Measurements from ENCODE around the gene VASP. TPM values are rescaled to one million over a fixed set of nuclear protein-coding genes. Genes with fewer than 3 reads are reported as not detected.

VASP gene
- polyA plus RNA-seq, 1 donor, result 60.4 TPM

DNA sequence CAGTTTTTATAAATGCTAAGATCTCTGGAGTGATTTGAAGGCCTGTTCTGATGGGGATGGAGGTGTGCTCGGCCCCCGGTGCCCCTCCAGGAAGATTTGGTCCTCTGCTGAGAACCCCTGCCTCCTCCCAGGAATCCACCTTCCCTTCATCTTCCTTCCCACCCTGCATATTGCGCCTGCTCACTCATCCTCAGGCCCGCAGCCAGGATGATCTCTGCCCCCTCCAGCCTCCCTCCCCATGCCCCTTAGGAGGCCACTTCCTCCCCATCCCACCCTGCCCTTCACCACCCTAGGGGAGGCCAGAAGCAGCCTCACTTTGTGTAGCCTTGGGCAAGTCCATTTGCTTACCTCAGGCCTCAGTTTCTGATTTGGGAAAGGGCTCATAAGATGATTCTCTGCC lies 19.7 kb downstream of the VASP start:
- H3K9me3 ChIP-seq (ENCODE audit: control insufficient read depth, low read depth, low read length), result peaks cover 2% of the 10 kb centered on the region
- no peak for DNase-seq
- WGBS (ENCODE audit: insufficient coverage, low lambda C conversion rate), result no CpG with 5 or more reads among the region's 4 CpGs
- H3K36me3 ChIP-seq (ENCODE audit: control insufficient read depth, insufficient read depth, low read length), result peaks cover 44% of the 10 kb centered on the region
- H3K4me3 ChIP-seq (ENCODE audit: low read length), result no peak overlapping the region
- H3K27ac ChIP-seq (ENCODE audit: low read length), result no peak overlapping the region
- H3K4me1 ChIP-seq (ENCODE audit: control insufficient read depth, insufficient read depth, low read length), result peaks cover 4% of the 10 kb centered on the region
- H3K27me3 ChIP-seq (ENCODE audit: control insufficient read depth, insufficient read depth, low read length), result peaks cover 15% of the 10 kb centered on the region

DNA sequence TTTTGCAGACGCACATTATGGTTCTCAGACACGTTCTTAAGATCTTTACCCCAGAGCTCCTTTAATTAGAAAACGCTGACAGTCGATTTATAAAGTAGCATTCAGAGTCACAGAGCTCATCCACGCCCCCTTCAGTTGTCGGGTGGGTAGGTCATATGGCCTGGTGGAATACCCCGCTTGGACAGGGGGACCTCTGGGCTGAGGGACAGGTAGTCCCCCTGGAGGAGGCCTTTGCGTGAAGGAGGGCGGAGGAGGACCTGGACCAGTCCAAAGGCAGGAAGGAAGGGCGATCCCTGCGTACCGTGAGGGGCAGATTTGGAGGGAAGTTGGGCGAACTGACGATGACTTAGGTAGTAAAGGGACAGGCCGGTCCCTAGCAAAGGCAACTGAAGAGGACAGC lies 20.5 kb downstream of the VASP start:
- Histone ChIP-seq H3K27ac (ENCODE audit: low read length) (no peak overlapping the region), H3K4me1 (ENCODE audit: control insufficient read depth, insufficient read depth, low read length) (peaks cover 4% of the 10 kb centered on the region), H3K4me3 (ENCODE audit: low read length) (no peak overlapping the region), H3K9me3 (ENCODE audit: control insufficient read depth, low read depth, low read length) (peaks cover 2% of the 10 kb centered on the region), H3K36me3 (ENCODE audit: control insufficient read depth, insufficient read depth, low read length) (peaks cover 37% of the 10 kb centered on the region), H3K27me3 (ENCODE audit: control insufficient read depth, insufficient read depth, low read length) (peaks cover 15% of the 10 kb centered on the region)
- DNase-seq, result no peak
- 84% methylated on average over 3 of the region's 15 CpGs for whole genome bisulfite sequencing (ENCODE audit: insufficient coverage, low lambda C conversion rate)

GRCh38 chr19:45528149-45528743 lies 21.0 kb downstream of the VASP start:
- no CpG with 5 or more reads among the region's 17 CpGs for WGBS (ENCODE audit: insufficient coverage, low lambda C conversion rate)
- Histone ChIP-seq H3K9me3 (ENCODE audit: control insufficient read depth, low read depth, low read length) (peaks cover 2% of the 10 kb centered on the region), H3K4me3 (ENCODE audit: low read length) (peak overlapping the region; percentile 47), H3K4me1 (ENCODE audit: control insufficient read depth, insufficient read depth, low read length) (peaks cover 4% of the 10 kb centered on the region), H3K36me3 (ENCODE audit: control insufficient read depth, insufficient read depth, low read length) (peaks cover 35% of the 10 kb centered on the region), H3K27ac (ENCODE audit: low read length) (no peak overlapping the region), H3K27me3 (ENCODE audit: control insufficient read depth, insufficient read depth, low read length) (peaks cover 15% of the 10 kb centered on the region)
- DNase-seq, result no peak

DNA sequence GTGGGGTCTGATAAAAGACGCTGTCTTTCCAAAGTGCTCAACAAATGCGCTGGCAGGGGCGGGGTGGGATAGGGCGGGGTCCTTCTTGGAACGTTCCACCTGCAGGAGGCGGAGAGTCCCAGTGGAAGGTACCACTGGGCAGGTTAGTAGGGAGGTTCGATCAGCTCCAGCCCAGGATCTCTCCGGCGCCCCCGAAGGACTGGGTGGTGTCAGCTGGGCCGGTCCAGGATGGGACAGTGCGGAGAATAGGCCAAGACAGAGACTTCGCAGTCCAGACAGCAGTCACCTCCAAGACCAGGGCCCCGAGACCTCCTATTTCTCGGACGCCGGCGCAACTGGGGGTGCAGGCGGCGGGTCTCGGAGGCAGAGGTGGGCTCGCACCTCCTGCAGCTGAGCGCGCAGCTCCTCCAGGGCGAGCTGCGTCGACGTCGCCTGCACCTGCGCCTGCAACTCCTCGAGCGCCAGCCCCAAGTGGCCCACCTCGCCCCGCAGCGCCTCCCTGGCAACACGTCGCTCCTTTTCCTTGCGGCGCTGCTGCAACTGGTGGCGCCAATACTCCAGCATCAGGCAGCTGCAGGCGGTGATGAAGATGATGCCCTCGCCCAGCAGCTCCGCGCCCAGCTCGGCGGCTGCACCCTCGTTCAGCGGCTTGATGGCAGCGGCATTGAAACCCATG lies 21.6 kb downstream of the VASP start:
- Histone ChIP-seq H3K4me3 (ENCODE audit: low read length) (peak overlapping the region; percentile 47), H3K36me3 (ENCODE audit: control insufficient read depth, insufficient read depth, low read length) (peaks cover 30% of the 10 kb centered on the region), H3K4me1 (ENCODE audit: control insufficient read depth, insufficient read depth, low read length) (peaks cover 4% of the 10 kb centered on the region), H3K9me3 (ENCODE audit: control insufficient read depth, low read depth, low read length) (peaks cover 2% of the 10 kb centered on the region), H3K27ac (ENCODE audit: low read length) (no peak overlapping the region), H3K27me3 (ENCODE audit: control insufficient read depth, insufficient read depth, low read length) (peaks cover 15% of the 10 kb centered on the region)
- 0% methylated on average over 1 of the region's 49 CpGs for WGBS (ENCODE audit: insufficient coverage, low lambda C conversion rate)
- DNase-seq, result peak in 1 of 2 donors; percentile 67

GRCh38 chr19:45529420-45529785 lies 22.1 kb downstream of the VASP start:
- WGBS (ENCODE audit: insufficient coverage, low lambda C conversion rate), result 50% methylated on average over 1 of the region's 14 CpGs
- no peak for DNase-seq

DNA sequence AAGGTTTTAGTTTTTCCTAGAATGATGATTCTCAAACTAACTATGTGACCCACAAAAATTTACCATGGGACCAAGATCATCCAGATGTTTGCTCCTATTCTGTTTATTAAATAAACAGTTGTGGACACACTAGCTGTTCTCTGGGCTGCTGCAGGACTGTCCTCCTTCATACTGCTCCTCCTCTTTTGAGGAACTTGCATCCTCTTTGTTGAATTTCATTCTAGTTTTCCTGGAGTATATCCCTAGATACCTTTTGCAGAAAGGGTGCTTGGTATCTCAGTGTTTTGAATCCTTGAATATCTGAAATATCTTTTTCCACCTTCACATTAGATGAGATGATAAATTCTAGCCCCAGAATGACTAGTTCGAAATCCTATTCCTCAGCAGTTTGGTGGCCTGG lies 24.1 kb downstream of the VASP start:
- Histone ChIP-seq H3K4me3 (ENCODE audit: low read length) (no peak overlapping the region), H3K4me1 (ENCODE audit: control insufficient read depth, insufficient read depth, low read length) (peaks cover 4% of the 10 kb centered on the region), H3K27me3 (ENCODE audit: control insufficient read depth, insufficient read depth, low read length) (peaks cover 15% of the 10 kb centered on the region), H3K9me3 (ENCODE audit: control insufficient read depth, low read depth, low read length) (peaks cover 2% of the 10 kb centered on the region), H3K27ac (ENCODE audit: low read length) (no peak overlapping the region), H3K36me3 (ENCODE audit: control insufficient read depth, insufficient read depth, low read length) (peaks cover 6% of the 10 kb centered on the region)
- DNase-seq, result no peak
- no CpG with 5 or more reads among the region's 1 CpG for WGBS (ENCODE audit: insufficient coverage, low lambda C conversion rate)

More at GRCh38 chr19:45529420-45529785, 22.1 kb downstream of the VASP start:
- Histone ChIP-seq H3K36me3 (ENCODE audit: control insufficient read depth, insufficient read depth, low read length) (peaks cover 25% of the 10 kb centered on the region), H3K27ac (ENCODE audit: low read length) (no peak overlapping the region), H3K9me3 (ENCODE audit: control insufficient read depth, low read depth, low read length) (peaks cover 2% of the 10 kb centered on the region), H3K4me3 (ENCODE audit: low read length) (no peak overlapping the region), H3K4me1 (ENCODE audit: control insufficient read depth, insufficient read depth, low read length) (peaks cover 4% of the 10 kb centered on the region), H3K27me3 (ENCODE audit: control insufficient read depth, insufficient read depth, low read length) (peaks cover 15% of the 10 kb centered on the region)

DNA sequence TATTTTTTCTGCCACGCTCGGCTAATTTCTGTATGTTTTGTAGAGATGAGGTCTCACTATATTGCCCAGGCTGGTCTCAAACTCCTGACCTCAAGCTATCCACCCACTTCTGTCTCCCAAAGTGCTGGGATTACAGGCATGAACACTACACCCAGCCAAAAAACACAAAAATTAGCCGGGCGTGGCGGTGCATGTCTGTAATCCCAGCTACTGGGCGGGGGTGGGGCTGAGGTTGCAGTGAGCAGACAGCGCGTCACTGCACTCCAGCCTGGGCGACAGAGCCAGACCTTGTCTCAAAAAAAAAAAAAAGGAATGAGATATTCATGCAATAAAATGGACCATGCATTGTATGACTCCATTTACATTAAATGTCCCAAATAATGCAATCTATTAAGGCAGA lies 32.2 kb downstream of the VASP start:
- Histone ChIP-seq H3K9me3 (ENCODE audit: control insufficient read depth, low read depth, low read length) (no peaks in the 10 kb centered on the region), H3K27me3 (ENCODE audit: control insufficient read depth, insufficient read depth, low read length) (no peaks in the 10 kb centered on the region), H3K27ac (ENCODE audit: low read length) (no peak overlapping the region), H3K4me1 (ENCODE audit: control insufficient read depth, insufficient read depth, low read length) (no peaks in the 10 kb centered on the region), H3K4me3 (ENCODE audit: low read length) (no peak overlapping the region), H3K36me3 (ENCODE audit: control insufficient read depth, insufficient read depth, low read length) (no peaks in the 10 kb centered on the region)
- no CpG with 5 or more reads among the region's 9 CpGs for WGBS (ENCODE audit: insufficient coverage, low lambda C conversion rate)
- no peak for DNase-seq

GRCh38 chr19:45542234-45542668 lies 35.0 kb downstream of the VASP start:
- no peak overlapping the region for H3K27ac ChIP-seq (ENCODE audit: low read length)
- WGBS (ENCODE audit: insufficient coverage, low lambda C conversion rate), result 92% methylated on average over 2 of the region's 7 CpGs
- no peak overlapping the region for H3K4me3 ChIP-seq (ENCODE audit: low read length)
- H3K27me3 ChIP-seq (ENCODE audit: control insufficient read depth, insufficient read depth, low read length), result no peaks in the 10 kb centered on the region
- H3K9me3 ChIP-seq (ENCODE audit: control insufficient read depth, low read depth, low read length), result no peaks in the 10 kb centered on the region
- no peak for DNase-seq
- H3K36me3 ChIP-seq (ENCODE audit: control insufficient read depth, insufficient read depth, low read length), result no peaks in the 10 kb centered on the region
- no peaks in the 10 kb centered on the region for H3K4me1 ChIP-seq (ENCODE audit: control insufficient read depth, insufficient read depth, low read length)

GRCh38 chr19:45547211-45547770 lies 40.0 kb downstream of the VASP start:
- no peak for DNase-seq
- Histone ChIP-seq H3K27me3 (ENCODE audit: control insufficient read depth, insufficient read depth, low read length) (no peaks in the 10 kb centered on the region), H3K4me1 (ENCODE audit: control insufficient read depth, insufficient read depth, low read length) (no peaks in the 10 kb centered on the region), H3K27ac (ENCODE audit: low read length) (no peak overlapping the region), H3K4me3 (ENCODE audit: low read length) (no peak overlapping the region), H3K36me3 (ENCODE audit: control insufficient read depth, insufficient read depth, low read length) (peaks cover 3% of the 10 kb centered on the region), H3K9me3 (ENCODE audit: control insufficient read depth, low read depth, low read length) (no peaks in the 10 kb centered on the region)
- WGBS (ENCODE audit: insufficient coverage, low lambda C conversion rate), result 100% methylated on average over 1 of the region's 10 CpGs

- H3K27me3 ChIP-seq (ENCODE audit: control insufficient read depth, insufficient read depth, low read length), result no peaks in the 10 kb centered on the region
- H3K4me1 ChIP-seq (ENCODE audit: control insufficient read depth, insufficient read depth, low read length), result no peaks in the 10 kb centered on the region
- WGBS (ENCODE audit: insufficient coverage, low lambda C conversion rate), result no CpG with 5 or more reads among the region's 9 CpGs
- H3K36me3 ChIP-seq (ENCODE audit: control insufficient read depth, insufficient read depth, low read length), result peaks cover 3% of the 10 kb centered on the region
- no peak overlapping the region for H3K27ac ChIP-seq (ENCODE audit: low read length)
- no peak overlapping the region for H3K4me3 ChIP-seq (ENCODE audit: low read length)
- DNase-seq, result no peak
- no peaks in the 10 kb centered on the region for H3K9me3 ChIP-seq (ENCODE audit: control insufficient read depth, low read depth, low read length)
Measured at GRCh38 chr19:45547965-45548609, 40.8 kb downstream of the VASP start.

Measured in large intestine (tissue), 3 donors.